T-helper 1 cell (primary cell): ENCODE measurements around the gene DALRD3.
"Not testable (repeated sequence)": the region's sequence is repeated elsewhere in the genome, so short reads cannot be mapped to it uniquely, and the experiment has no call there.

Experiments used
- DNase-seq, 5 donors: peaks; one replicate each; pipeline ENCODE4 v3.0.0-alpha.2; 2012 to 2020

Gene DALRD3

GRCh38 chr3:49021213-49021812 lies 2.9 kb upstream of the DALRD3 start:
- peak; percentile 97 to 99 (median 99) for DNase-seq

- peak in 1 of 5 donors; percentile 58 for DNase-seq
These were observed 2.2 kb upstream of the DALRD3 start for GRCh38 chr3:49020330-49021212.

- no peak for DNase-seq
These were observed 1.6 kb upstream of the DALRD3 start for GRCh38 chr3:49019941-49020329.

GRCh38 chr3:49018707-49019006 lies 277 bp upstream of the DALRD3 start:
- no peak for DNase-seq

GRCh38 chr3:49017229-49017970 lies 980 bp downstream of the DALRD3 start:
- DNase-seq: no peak

GRCh38 chr3:49016414-49017228 lies 1.8 kb downstream of the DALRD3 start:
- no peak for DNase-seq

- DNase-seq: no peak
These were observed 2.6 kb downstream of the DALRD3 start for GRCh38 chr3:49015765-49016164.

GRCh38 chr3:49015072-49015471 lies 3.3 kb downstream of the DALRD3 start:
- no peak for DNase-seq

- DNase-seq: peak in 3 of 5 donors; percentile 29 to 49 (median 32)
These were observed 4.4 kb downstream of the DALRD3 start for GRCh38 chr3:49013738-49014660.

GRCh38 chr3:49013113-49013737 lies 5.2 kb downstream of the DALRD3 start:
- DNase-seq: no peak

GRCh38 chr3:49012441-49013017 lies 5.9 kb downstream of the DALRD3 start:
- DNase-seq: no peak

- DNase-seq: no peak
These were observed 9.0 kb downstream of the DALRD3 start for GRCh38 chr3:49009396-49009795.

GRCh38 chr3:49008627-49009026 lies 9.8 kb downstream of the DALRD3 start:
- DNase-seq: not testable (repeated sequence)

GRCh38 chr3:49007771-49008528 lies 10.4 kb downstream of the DALRD3 start:
- DNase-seq: peak; percentile 82 to 91 (median 83)

GRCh38 chr3:49007068-49007770 lies 11.2 kb downstream of the DALRD3 start, which contains the start of gene WDR6:
Gene WDR6, plus strand, starts transcription at chr3:49007391. Its CDS starts 41 bp downstream, at chr3:49007432.
- DNase-seq: peak; percentile 95 to 99 (median 97)

- DNase-seq: no peak
These were observed 11.8 kb downstream of the DALRD3 start for GRCh38 chr3:49006408-49007067.

GRCh38 chr3:49005998-49006397 lies 12.4 kb downstream of the DALRD3 start:
- no peak for DNase-seq

- DNase-seq: no peak
These were observed 13.1 kb downstream of the DALRD3 start for GRCh38 chr3:49005303-49005680.
